Duodenal mucosa (tissue), 2 donors: ENCODE data around the gene MAMSTR.

ENCODE experiments used
- H3K27ac ChIP-seq: one replicate; pipeline ENCODE4 v1.7.0; 2013; ENCODE audit warnings: low read depth, low read length
- H3K27me3 ChIP-seq, 2 donors: one replicate each; pipeline ENCODE4 v1.7.0; 2013; ENCODE audit warnings: low read length in 2 of 2, control low read depth in 1 of 2; ENCODE audit not compliant: insufficient read depth in 2 of 2, control insufficient read depth in 1 of 2
- H3K36me3 ChIP-seq, 2 donors: one replicate each; pipeline ENCODE4 v1.7.0; 2013; ENCODE audit warnings: low read length in 2 of 2, control low read depth in 1 of 2; ENCODE audit not compliant: insufficient read depth in 2 of 2, control insufficient read depth in 1 of 2
- H3K4me1 ChIP-seq, 2 donors: one replicate each; pipeline ENCODE4 v1.7.0; 2013; ENCODE audit warnings: low read length in 2 of 2, control low read depth in 1 of 2; ENCODE audit not compliant: insufficient read depth in 2 of 2, control insufficient read depth in 1 of 2
- H3K4me3 ChIP-seq, 2 donors: one replicate each; pipeline ENCODE4 v1.7.0; 2013; ENCODE audit warnings: low read length in 2 of 2, low read depth in 1 of 2
- H3K9ac ChIP-seq, 2 donors: one replicate each; pipeline ENCODE4 v1.7.0; 2013; ENCODE audit warnings: low read length in 2 of 2, low read depth in 1 of 2
- H3K9me3 ChIP-seq, 2 donors: one replicate each; pipeline ENCODE4 v1.7.0; 2013; ENCODE audit warnings: low read length in 2 of 2, control low read depth in 1 of 2; ENCODE audit not compliant: control insufficient read depth in 1 of 2

Gene MAMSTR

GRCh38 chr19:48755787-48756186 lies 36.3 kb upstream of the MAMSTR start:
- Histone ChIP-seq H3K9me3 (no peaks in the 10 kb centered on the region), H3K4me3 (no peak overlapping the region), H3K4me1 (peaks cover 5 to 15% of the 10 kb centered on the region in 2 donors), H3K36me3 (no peaks in the 10 kb centered on the region), H3K9ac (no peak overlapping the region), H3K27me3 (peaks cover 0 to 2% of the 10 kb centered on the region in 2 donors), H3K27ac (no peak overlapping the region)

DNA sequence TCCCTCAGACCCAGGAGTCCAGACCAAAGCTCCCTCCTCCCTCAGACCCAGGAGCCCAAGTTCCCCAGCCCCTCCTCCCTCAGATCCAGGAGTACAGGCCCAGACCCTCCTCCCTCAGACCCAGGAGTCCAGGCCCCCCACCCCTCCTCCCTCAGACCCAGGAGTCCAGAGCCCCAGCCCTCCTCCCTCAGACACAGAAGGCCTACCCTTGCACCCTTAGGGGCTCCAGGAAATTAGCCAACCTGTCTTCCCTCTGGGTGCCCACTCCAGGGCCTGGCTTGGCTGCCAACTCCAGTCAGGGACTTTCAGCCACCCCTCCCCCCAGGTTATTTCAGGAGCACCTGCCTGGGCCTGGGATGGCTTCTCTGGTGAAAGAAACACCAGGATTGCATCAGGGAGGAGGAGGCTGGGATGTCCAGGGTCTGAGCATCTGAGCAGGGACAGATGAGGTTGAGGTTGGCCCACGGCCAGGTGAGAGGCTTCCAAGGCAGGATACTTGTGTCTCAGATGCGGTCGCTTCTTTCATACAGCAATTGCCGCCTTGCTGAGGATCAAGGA lies 35.6 kb upstream of the MAMSTR start, which contains the start of gene FGF21:
Gene FGF21 (plus strand): TSS at position 441 of the 558 bp plus-strand sequence. CDS start 713 bp downstream, outside the sequence.
- no peak within 1 kb of the TSS for H3K27ac ChIP-seq
- H3K4me3 ChIP-seq: no peak within 1 kb of the TSS
- no peaks in the 10 kb centered on the region for H3K9me3 ChIP-seq
- H3K27me3 ChIP-seq: peaks cover 0 to 3% of the 10 kb centered on the region in 2 donors
- H3K9ac ChIP-seq: no peak within 1 kb of the TSS
- peaks cover 0 to under 1% of the 10 kb centered on the region in 2 donors for H3K36me3 ChIP-seq
- H3K4me1 ChIP-seq: peaks cover 5 to 15% of the 10 kb centered on the region in 2 donors

- Histone ChIP-seq H3K4me3 (peak within 1 kb of the TSS; percentile 34 to 59), H3K9ac (peak within 1 kb of the TSS; percentile 23 to 64), H3K27me3 (peaks cover 0 to 3% of the 10 kb centered on the region in 2 donors), H3K9me3 (no peaks in the 10 kb centered on the region), H3K4me1 (peaks cover 5 to 15% of the 10 kb centered on the region in 2 donors), H3K27ac (peak within 1 kb of the TSS; percentile 26), H3K36me3 (peaks cover 0 to 4% of the 10 kb centered on the region in 2 donors)
These were observed 33.2 kb upstream of the MAMSTR start, which contains the start of gene FUT1 for GRCh38 chr19:48752496-48753365. Gene FUT1, minus strand, starts transcription at chr19:48752641. Its CDS starts 1,360 bp downstream, at chr19:48751281.

- Histone ChIP-seq H3K27ac (peak overlapping the region; percentile 26), H3K9ac (peak overlapping the region; percentile 23 to 64), H3K4me3 (peak overlapping the region; percentile 34 to 59), H3K4me1 (peaks cover 5 to 15% of the 10 kb centered on the region in 2 donors), H3K27me3 (peaks cover 0 to 3% of the 10 kb centered on the region in 2 donors), H3K36me3 (peaks cover 0 to 4% of the 10 kb centered on the region in 2 donors), H3K9me3 (no peaks in the 10 kb centered on the region)
These were observed 32.4 kb upstream of the MAMSTR start for GRCh38 chr19:48751845-48752495.

DNA sequence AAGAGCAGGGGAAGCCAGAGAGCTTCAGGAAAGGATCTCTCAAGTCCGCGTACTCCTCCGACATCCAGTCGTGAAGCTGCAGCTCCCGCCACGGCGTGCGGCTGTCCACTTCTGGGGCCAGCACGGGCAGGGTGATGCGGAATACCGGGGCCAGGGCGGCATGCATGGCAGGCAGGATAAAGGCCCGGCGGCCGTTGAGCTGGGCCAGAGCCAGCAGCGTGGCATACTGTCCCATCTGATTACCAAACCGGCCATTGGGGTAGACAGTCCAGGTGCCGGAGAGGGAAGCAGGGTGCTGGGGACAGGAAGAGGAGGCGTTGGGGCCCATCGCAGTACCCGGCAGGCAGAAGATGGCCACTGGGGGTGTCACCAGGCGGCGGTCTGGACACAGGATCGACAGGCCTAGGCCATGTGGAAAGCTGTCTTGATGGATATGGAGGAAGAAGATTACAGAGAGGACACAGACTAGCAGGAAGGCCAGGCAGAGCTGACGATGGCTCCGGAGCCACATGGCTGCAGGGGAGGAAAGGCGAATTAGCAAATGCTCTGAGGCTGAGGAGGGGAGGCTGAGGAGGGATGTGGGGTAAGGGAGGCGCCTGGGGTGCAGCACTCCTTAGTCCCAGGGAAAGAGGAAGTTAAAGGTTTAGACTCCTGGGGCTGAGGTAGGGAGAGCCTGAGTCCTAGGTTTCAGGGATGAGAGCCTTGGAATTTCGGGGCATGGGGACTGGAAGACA lies 31.4 kb upstream of the MAMSTR start:
- peaks cover 5 to 15% of the 10 kb centered on the region in 2 donors for H3K4me1 ChIP-seq
- H3K36me3 ChIP-seq: peaks cover 0 to 4% of the 10 kb centered on the region in 2 donors
- H3K27me3 ChIP-seq: peaks cover 0 to 3% of the 10 kb centered on the region in 2 donors
- no peak overlapping the region for H3K27ac ChIP-seq
- no peak overlapping the region for H3K9ac ChIP-seq
- no peak overlapping the region for H3K4me3 ChIP-seq
- H3K9me3 ChIP-seq: no peaks in the 10 kb centered on the region

DNA sequence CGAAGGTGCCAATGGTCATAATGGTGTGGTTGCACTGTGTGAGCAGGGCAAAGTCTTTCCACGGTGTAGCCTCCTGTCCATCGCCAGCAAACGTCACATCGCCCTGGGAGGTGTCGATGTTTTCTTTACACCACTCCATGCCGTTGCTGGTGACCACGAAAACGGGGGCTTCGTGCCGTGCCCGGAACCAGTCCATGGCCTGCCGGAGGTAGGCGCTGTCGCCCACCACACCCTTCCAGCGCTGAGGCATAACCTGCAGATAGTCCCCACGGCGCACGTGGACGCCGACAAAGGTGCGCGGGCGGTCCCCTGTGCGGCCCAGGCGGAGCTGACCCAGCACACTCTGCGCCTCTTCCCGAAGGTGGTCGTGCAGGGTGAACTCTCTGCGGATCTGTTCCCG lies 30.8 kb upstream of the MAMSTR start:
- H3K9me3 ChIP-seq: no peaks in the 10 kb centered on the region
- no peak overlapping the region for H3K27ac ChIP-seq
- H3K36me3 ChIP-seq: peaks cover 0 to 4% of the 10 kb centered on the region in 2 donors
- H3K9ac ChIP-seq: no peak overlapping the region
- H3K27me3 ChIP-seq: peaks cover 0 to 3% of the 10 kb centered on the region in 2 donors
- peaks cover 5 to 15% of the 10 kb centered on the region in 2 donors for H3K4me1 ChIP-seq
- no peak overlapping the region for H3K4me3 ChIP-seq

- no peak overlapping the region for H3K4me3 ChIP-seq
- no peaks in the 10 kb centered on the region for H3K9me3 ChIP-seq
- H3K36me3 ChIP-seq: peaks cover 0 to 4% of the 10 kb centered on the region in 2 donors
- H3K27ac ChIP-seq: no peak overlapping the region
- no peak overlapping the region for H3K9ac ChIP-seq
- H3K27me3 ChIP-seq: peaks cover 0 to 3% of the 10 kb centered on the region in 2 donors
- H3K4me1 ChIP-seq: peaks cover 5 to 15% of the 10 kb centered on the region in 2 donors
These were observed 30.2 kb upstream of the MAMSTR start for GRCh38 chr19:48749571-48750198.

- no peak within 1 kb of the TSS for H3K9ac ChIP-seq
These were observed 27.4 kb upstream of the MAMSTR start, which contains the start of gene IZUMO1 for GRCh38 chr19:48746738-48747575. Gene IZUMO1, minus strand, starts transcription at chr19:48746909. Its CDS starts 1,050 bp downstream, at chr19:48745859.

More at GRCh38 chr19:48746738-48747575, 27.4 kb upstream of the MAMSTR start, which contains the start of gene IZUMO1:
- H3K4me3 ChIP-seq: peak within 1 kb of the TSS; percentile 36 to 53
- peak within 1 kb of the TSS; percentile 18 for H3K27ac ChIP-seq
- H3K4me1 ChIP-seq: peaks cover 0 to 2% of the 10 kb centered on the region in 2 donors
- no peaks in the 10 kb centered on the region for H3K9me3 ChIP-seq
- H3K27me3 ChIP-seq: peaks cover 0 to 3% of the 10 kb centered on the region in 2 donors
- peaks cover 0 to 4% of the 10 kb centered on the region in 2 donors for H3K36me3 ChIP-seq
